Neural progenitor cell (in vitro differentiated cells): Measurements from ENCODE around the gene RHBDL3.

Experiments used
- EZH2 ChIP-seq: fragments of 200-600 bp; sonication (generic); IDR thresholded peaks from 2 replicates; pipeline ENCODE4 v1.6.1; 2017; ENCODE audit warnings: antibody characterized with exemption, mild to moderate bottlenecking, moderate library complexity
- EZH2phosphoT487 ChIP-seq: fragments of 200-600 bp; sonication (generic); IDR thresholded peaks from 2 replicates; pipeline ENCODE4 v1.6.1; 2017; ENCODE audit warnings: antibody characterized with exemption
- TF ChIP-seq, protein P1 (sequence below): fragments of 200-600 bp; sonication (generic); IDR thresholded peaks from 2 replicates; pipeline ENCODE4 v1.5.1; 2017; ENCODE audit warnings: antibody characterized with exemption, mild to moderate bottlenecking

DNA sequence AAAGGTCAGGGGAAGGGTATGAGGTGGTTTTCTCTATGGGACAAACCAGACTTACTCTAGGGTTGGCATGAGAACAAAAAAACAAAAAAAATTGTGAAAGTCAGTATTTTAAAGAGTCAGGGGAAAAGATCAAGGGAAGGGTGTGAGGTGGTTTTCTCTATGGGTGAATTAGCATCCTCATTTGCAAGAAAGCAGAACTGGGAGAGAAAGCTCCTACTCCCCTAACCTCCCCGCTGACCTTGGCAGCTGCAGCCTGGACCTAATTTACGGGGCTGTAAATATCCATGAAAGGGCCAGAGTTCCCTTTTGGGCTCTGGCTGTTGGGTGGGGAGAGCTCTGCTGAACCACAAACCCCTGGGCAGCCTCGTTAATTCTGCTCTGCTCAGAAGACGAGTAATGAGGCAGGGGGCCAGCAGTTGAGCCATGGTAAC is 10.6 kb downstream of the RHBDL3 start:
- TF ChIP-seq EZH2 (no peak), EZH2phosphoT487 (no peak)
- TF ChIP-seq, protein P1, sequence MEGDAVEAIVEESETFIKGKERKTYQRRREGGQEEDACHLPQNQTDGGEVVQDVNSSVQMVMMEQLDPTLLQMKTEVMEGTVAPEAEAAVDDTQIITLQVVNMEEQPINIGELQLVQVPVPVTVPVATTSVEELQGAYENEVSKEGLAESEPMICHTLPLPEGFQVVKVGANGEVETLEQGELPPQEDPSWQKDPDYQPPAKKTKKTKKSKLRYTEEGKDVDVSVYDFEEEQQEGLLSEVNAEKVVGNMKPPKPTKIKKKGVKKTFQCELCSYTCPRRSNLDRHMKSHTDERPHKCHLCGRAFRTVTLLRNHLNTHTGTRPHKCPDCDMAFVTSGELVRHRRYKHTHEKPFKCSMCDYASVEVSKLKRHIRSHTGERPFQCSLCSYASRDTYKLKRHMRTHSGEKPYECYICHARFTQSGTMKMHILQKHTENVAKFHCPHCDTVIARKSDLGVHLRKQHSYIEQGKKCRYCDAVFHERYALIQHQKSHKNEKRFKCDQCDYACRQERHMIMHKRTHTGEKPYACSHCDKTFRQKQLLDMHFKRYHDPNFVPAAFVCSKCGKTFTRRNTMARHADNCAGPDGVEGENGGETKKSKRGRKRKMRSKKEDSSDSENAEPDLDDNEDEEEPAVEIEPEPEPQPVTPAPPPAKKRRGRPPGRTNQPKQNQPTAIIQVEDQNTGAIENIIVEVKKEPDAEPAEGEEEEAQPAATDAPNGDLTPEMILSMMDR: no peak
